Vagina (tissue), 2 donors: ENCODE measurements around the gene HAGH.

ENCODE experiments used
- CTCF ChIP-seq, 3 experiments: fragments of 450-650 bp in 2 of 3; fragments of 200-600 bp in 1 of 3; sonication (generic) in 1 of 3; IDR thresholded peaks; one replicate each; pipeline ENCODE4 v1.5.1; 2017 to 2019; ENCODE audit warnings: antibody characterized with exemption in 3 of 3, mild to moderate bottlenecking in 2 of 3, moderate library complexity in 2 of 3
- POLR2A ChIP-seq, 2 donors: fragments of 450-650 bp; IDR thresholded peaks; one replicate each; pipeline ENCODE4 v1.6.1; 2017; ENCODE audit warnings: antibody characterized with exemption in 2 of 2, mild to moderate bottlenecking in 2 of 2, moderate library complexity in 2 of 2
- POLR2AphosphoS5 ChIP-seq, 2 donors: sonication (generic); formaldehyde crosslinking; IDR thresholded peaks; one replicate each; pipeline ENCODE4 v1.9.0; 2017; ENCODE audit warnings: antibody characterized with exemption in 2 of 2, mild to moderate bottlenecking in 2 of 2, low read depth in 1 of 2; ENCODE audit not compliant: insufficient read depth in 1 of 2

GRCh38 chr16:1818204-1818872, 8.3 kb downstream of the HAGH start:
- TF ChIP-seq CTCF (IDR thresholded peaks at IDR 0.05) (no peak), POLR2A (IDR thresholded peaks at IDR 0.05) (no peak), POLR2AphosphoS5 (IDR thresholded peaks at IDR 0.05; ENCODE audit: insufficient read depth in 1 of 2, low read depth in 1 of 2) (no peak)
